ENCODE results near the gene CNNM2.
"Not testable (repeated sequence)": the region's sequence is repeated elsewhere in the genome, so short reads cannot be mapped to it uniquely, and the experiment has no call there.

The CNNM2 gene

GRCh38 chr10:102949916-102950315 is 31.8 kb downstream of the CNNM2 start:
- H3K4me3 ChIP-seq (replicated peaks; ENCODE audit: low read depth, low read length) = no peak overlapping the region
- TF ChIP-seq CTCF (IDR thresholded peaks at IDR 0.05; ENCODE audit: low read length, missing control alignments) = no peak
- no peak for DNase-seq (ENCODE audit: low read depth)

GRCh38 chr10:102951316-102951715 is 33.2 kb downstream of the CNNM2 start:
- no peak for DNase-seq (ENCODE audit: low read depth)
- TF ChIP-seq CTCF (IDR thresholded peaks at IDR 0.05; ENCODE audit: low read length, missing control alignments) = no peak
- H3K4me3 ChIP-seq (replicated peaks; ENCODE audit: low read depth, low read length) = no peak overlapping the region

- DNase-seq (ENCODE audit: low read depth) = no peak
- TF ChIP-seq CTCF (IDR thresholded peaks at IDR 0.05; ENCODE audit: low read length, missing control alignments) = no peak
- no peak overlapping the region for H3K4me3 ChIP-seq (replicated peaks; ENCODE audit: low read depth, low read length)
Measured at GRCh38 chr10:102959360-102959759, 41.3 kb downstream of the CNNM2 start.

- no peak for DNase-seq (ENCODE audit: low read depth)
- no peak overlapping the region for H3K4me3 ChIP-seq (replicated peaks; ENCODE audit: low read depth, low read length)
- no peak for TF ChIP-seq CTCF (IDR thresholded peaks at IDR 0.05; ENCODE audit: low read length, missing control alignments)
Measured at GRCh38 chr10:102960157-102960556, 42.1 kb downstream of the CNNM2 start.

- H3K4me3 ChIP-seq (replicated peaks; ENCODE audit: low read depth, low read length) = no peak overlapping the region
- TF ChIP-seq CTCF (IDR thresholded peaks at IDR 0.05; ENCODE audit: low read length, missing control alignments) = no peak
- DNase-seq (ENCODE audit: low read depth) = no peak
Measured at GRCh38 chr10:102962267-102962666, 44.2 kb downstream of the CNNM2 start.

- TF ChIP-seq CTCF (IDR thresholded peaks at IDR 0.05; ENCODE audit: low read length, missing control alignments) = no peak
- DNase-seq (ENCODE audit: low read depth) = no peak
- H3K4me3 ChIP-seq (replicated peaks; ENCODE audit: low read depth, low read length) = no peak overlapping the region
Measured at GRCh38 chr10:102962951-102963755, 45.1 kb downstream of the CNNM2 start.

GRCh38 chr10:102963756-102964025 is 45.6 kb downstream of the CNNM2 start:
- TF ChIP-seq CTCF (IDR thresholded peaks at IDR 0.05; ENCODE audit: low read length, missing control alignments) = no peak
- no peak for DNase-seq (ENCODE audit: low read depth)
- no peak overlapping the region for H3K4me3 ChIP-seq (replicated peaks; ENCODE audit: low read depth, low read length)

- DNase-seq (ENCODE audit: low read depth); H3K4me3 ChIP-seq (replicated peaks; ENCODE audit: low read depth, low read length): not testable (repeated sequence)
Measured at GRCh38 chr10:102964064-102964463, 46.0 kb downstream of the CNNM2 start.
